Measurements from ENCODE around the gene COG5. TPM values are rescaled to one million over a fixed set of nuclear protein-coding genes. Genes with fewer than 3 reads are reported as not detected.
A peak's percentile ranks its signal among the peaks of the same experiment; 100 is the strongest.
"Not testable (repeated sequence)": the region's sequence is repeated elsewhere in the genome, so short reads cannot be mapped to it uniquely, and the experiment has no call there.

COG5 gene
- polyA plus RNA-seq, 3 donors, result 12.7 to 29.0 (median 28.1) TPM

GRCh38 chr7:107224374-107225223 lies 339.1 kb downstream of the COG5 start:
- 100% methylated on average over 1 of the region's 5 CpGs for WGBS (ENCODE audit: insufficient coverage)
- no peaks in the 10 kb centered on the region for H3K4me1 Mint-ChIP-seq
- Histone ChIP-seq H4K20me1 (ENCODE audit: insufficient read depth, low read length) (no peaks in the 10 kb centered on the region), H2AFZ (ENCODE audit: insufficient read depth, low read depth, low read length, poor library complexity, severe bottlenecking) (no peak overlapping the region), H3K4me3 (replicated peaks in 1 of 3; ENCODE audit: low read depth in 2 of 3, low read length in 3 of 3) (no peak overlapping the region), H3K4me1 (ENCODE audit: control insufficient read depth in 1 of 2, insufficient read depth in 2 of 2, low read length in 2 of 2) (no peaks in the 10 kb centered on the region), H3K9me3 (replicated peaks in 1 of 2; ENCODE audit: control insufficient read depth in 1 of 2, insufficient read depth in 1 of 2, low read length in 2 of 2) (no peaks in the 10 kb centered on the region), H3K9ac (ENCODE audit: insufficient read depth, low read length, poor library complexity, severe bottlenecking) (no peak overlapping the region), H3K27me3 (ENCODE audit: control insufficient read depth in 2 of 2, insufficient read depth in 2 of 2, low read length in 2 of 2) (no peaks in the 10 kb centered on the region), H3K27ac (ENCODE audit: low read depth in 1 of 2, low read length in 2 of 2) (no peak overlapping the region), H3K4me2 (replicated peaks; ENCODE audit: extremely low read depth, low read length, poor library complexity, severe bottlenecking) (no peak overlapping the region), H3K79me2 (ENCODE audit: insufficient read depth, low read length) (no peaks in the 10 kb centered on the region), H3K36me3 (replicated peaks in 1 of 2; ENCODE audit: control insufficient read depth in 1 of 2, insufficient read depth in 2 of 2, low read length in 2 of 2) (peaks cover 8 to 42% of the 10 kb centered on the region in 2 donors)
- peak overlapping the region in 3 of 7 donors; percentile 2 to 48 (median 25) for H3K27ac Mint-ChIP-seq
- H3K9me3 Mint-ChIP-seq, result no peaks in the 10 kb centered on the region
- intact Hi-C loops (cut with micrococcal nuclease), result no loop called here
- no peaks in the 10 kb centered on the region for H3K27me3 Mint-ChIP-seq (ENCODE audit: low read depth in 3 of 3)
- no peak for DNase-seq
- TF ChIP-seq CTCF (IDR thresholded peaks at IDR 0.05), result no peak
- H3K4me3 Mint-ChIP-seq, result no peak overlapping the region
- peaks cover 42 to 50% of the 10 kb centered on the region in 2 donors for H3K36me3 Mint-ChIP-seq

- H3K9me3 Mint-ChIP-seq; H3K4me1 ChIP-seq (ENCODE audit: control insufficient read depth in 1 of 2, insufficient read depth in 2 of 2, low read length in 2 of 2); DNase-seq; H3K27me3 ChIP-seq (ENCODE audit: control insufficient read depth in 2 of 2, insufficient read depth in 2 of 2, low read length in 2 of 2); H3K27me3 Mint-ChIP-seq (ENCODE audit: low read depth in 3 of 3); H3K9me3 ChIP-seq (replicated peaks in 1 of 2; ENCODE audit: control insufficient read depth in 1 of 2, insufficient read depth in 1 of 2, low read length in 2 of 2); H3K79me2 ChIP-seq (ENCODE audit: insufficient read depth, low read length); H3K4me1 Mint-ChIP-seq; intact Hi-C loops (cut with micrococcal nuclease); H3K4me3 Mint-ChIP-seq; H3K27ac ChIP-seq (ENCODE audit: low read depth in 1 of 2, low read length in 2 of 2); H3K36me3 ChIP-seq (replicated peaks in 1 of 2; ENCODE audit: control insufficient read depth in 1 of 2, insufficient read depth in 2 of 2, low read length in 2 of 2); H2AFZ ChIP-seq (ENCODE audit: insufficient read depth, low read depth, low read length, poor library complexity, severe bottlenecking); H3K4me3 ChIP-seq (replicated peaks in 1 of 3; ENCODE audit: low read depth in 2 of 3, low read length in 3 of 3); H3K4me2 ChIP-seq (replicated peaks; ENCODE audit: extremely low read depth, low read length, poor library complexity, severe bottlenecking); H3K27ac Mint-ChIP-seq; H4K20me1 ChIP-seq (ENCODE audit: insufficient read depth, low read length); H3K9ac ChIP-seq (ENCODE audit: insufficient read depth, low read length, poor library complexity, severe bottlenecking): not testable (repeated sequence)
- WGBS (ENCODE audit: insufficient coverage), result no CpG with 5 or more reads among the region's 6 CpGs
- H3K36me3 Mint-ChIP-seq, result peaks cover 27 to 31% of the 10 kb centered on the region in 2 donors
Observed at GRCh38 chr7:107220806-107221205, 342.9 kb downstream of the COG5 start.
